Ascending aorta (tissue), 2 donors: ENCODE data around the gene TMEM86A. TPM values are rescaled to one million over a fixed set of nuclear protein-coding genes. Genes with fewer than 3 reads are reported as not detected.

Experiments used
- DNase-seq, 2 donors: peaks; one replicate each; pipeline ENCODE4 v3.0.0-alpha.2; 2019; ENCODE audit warnings: low spot score in 2 of 2
- H3K27ac ChIP-seq, 2 donors: fragments of 200-600 bp; sonication (generic); one replicate each; pipeline ENCODE4 v1.5.1; 2016 to 2017; ENCODE audit warnings: mild to moderate bottlenecking in 1 of 2
- H3K27me3 ChIP-seq: fragments of 200-600 bp; sonication (generic); one replicate; pipeline ENCODE4 v1.5.1; 2017
- H3K36me3 ChIP-seq, 2 donors: fragments of 200-600 bp; sonication (generic); one replicate each; pipeline ENCODE4 v1.5.1; 2016
- H3K4me1 ChIP-seq, 2 donors: fragments of 200-600 bp; sonication (generic); one replicate each; pipeline ENCODE4 v1.5.1; 2016 to 2017; ENCODE audit warnings: mild to moderate bottlenecking in 1 of 2
- H3K4me3 ChIP-seq, 2 donors: fragments of 200-600 bp; sonication (generic); one replicate each; pipeline ENCODE4 v1.5.1; 2016 to 2017; ENCODE audit warnings: mild to moderate bottlenecking in 1 of 2
- H3K9me3 ChIP-seq, 2 donors: fragments of 200-600 bp; sonication (generic); one replicate each; pipeline ENCODE4 v1.5.1; 2016
- intact Hi-C: fragments of 100-400 bp; cut with DNase I; formaldehyde crosslinking; loops from one replicate; pipeline ENCODE4 v1.15.1; 2023
- total RNA-seq: library from RNA; depleted of rRNA; stranded (reverse); fragments of >200 nt; gene quantifications from one replicate; pipeline ENCODE4 v1.1.0, GENCODE V29; 2016
- TF ChIP-seq, protein P1 (sequence below), 3 experiments: fragments of 200-600 bp in 2 of 3; fragments of 450-650 bp in 1 of 3; sonication (generic) in 2 of 3; IDR thresholded peaks; one replicate each; pipeline ENCODE4 v1.5.1; 2016 to 2019; ENCODE audit warnings: antibody characterized with exemption in 3 of 3, mild to moderate bottlenecking in 1 of 3, moderate library complexity in 1 of 3

The TMEM86A gene
- total RNA-seq, 1 donor from 2014 or later: 4.8 TPM

DNA sequence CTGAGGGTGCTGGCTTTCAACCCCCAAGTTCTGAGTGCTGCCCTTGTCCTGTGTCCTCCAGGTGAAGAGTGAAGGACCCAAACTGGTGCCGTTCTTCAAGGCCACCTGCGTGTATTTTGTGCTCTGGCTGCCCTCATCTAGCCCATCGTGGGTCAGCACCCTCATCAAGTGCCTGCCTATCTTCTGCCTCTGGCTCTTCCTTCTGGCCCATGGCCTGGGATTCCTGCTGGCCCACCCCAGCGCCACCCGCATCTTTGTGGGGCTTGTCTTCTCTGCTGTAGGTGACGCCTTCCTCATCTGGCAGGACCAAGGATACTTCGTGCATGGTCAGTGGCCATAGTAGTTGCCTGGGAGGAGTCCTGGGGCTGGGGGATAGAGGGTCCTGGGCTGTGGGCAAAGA, 2.3 kb downstream of the TMEM86A start:
- TF ChIP-seq, protein P1, sequence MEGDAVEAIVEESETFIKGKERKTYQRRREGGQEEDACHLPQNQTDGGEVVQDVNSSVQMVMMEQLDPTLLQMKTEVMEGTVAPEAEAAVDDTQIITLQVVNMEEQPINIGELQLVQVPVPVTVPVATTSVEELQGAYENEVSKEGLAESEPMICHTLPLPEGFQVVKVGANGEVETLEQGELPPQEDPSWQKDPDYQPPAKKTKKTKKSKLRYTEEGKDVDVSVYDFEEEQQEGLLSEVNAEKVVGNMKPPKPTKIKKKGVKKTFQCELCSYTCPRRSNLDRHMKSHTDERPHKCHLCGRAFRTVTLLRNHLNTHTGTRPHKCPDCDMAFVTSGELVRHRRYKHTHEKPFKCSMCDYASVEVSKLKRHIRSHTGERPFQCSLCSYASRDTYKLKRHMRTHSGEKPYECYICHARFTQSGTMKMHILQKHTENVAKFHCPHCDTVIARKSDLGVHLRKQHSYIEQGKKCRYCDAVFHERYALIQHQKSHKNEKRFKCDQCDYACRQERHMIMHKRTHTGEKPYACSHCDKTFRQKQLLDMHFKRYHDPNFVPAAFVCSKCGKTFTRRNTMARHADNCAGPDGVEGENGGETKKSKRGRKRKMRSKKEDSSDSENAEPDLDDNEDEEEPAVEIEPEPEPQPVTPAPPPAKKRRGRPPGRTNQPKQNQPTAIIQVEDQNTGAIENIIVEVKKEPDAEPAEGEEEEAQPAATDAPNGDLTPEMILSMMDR (IDR thresholded peaks at IDR 0.05): no peak
- Histone ChIP-seq H3K4me1 (peaks cover 0 to 5% of the 10 kb centered on the region in 2 donors), H3K4me3 (no peak overlapping the region), H3K27me3 (no peaks in the 10 kb centered on the region), H3K9me3 (no peaks in the 10 kb centered on the region), H3K36me3 (peaks cover 5 to 7% of the 10 kb centered on the region in 2 donors), H3K27ac (no peak overlapping the region)
- DNase-seq: no peak
- intact Hi-C loops: loop anchor here (10.0 kb wide), 3 partner anchors 376 to 1966 kb away; partner anchors contain the start of genes C11orf58, GTF2H1, HPS5 and HTATIP2

DNA sequence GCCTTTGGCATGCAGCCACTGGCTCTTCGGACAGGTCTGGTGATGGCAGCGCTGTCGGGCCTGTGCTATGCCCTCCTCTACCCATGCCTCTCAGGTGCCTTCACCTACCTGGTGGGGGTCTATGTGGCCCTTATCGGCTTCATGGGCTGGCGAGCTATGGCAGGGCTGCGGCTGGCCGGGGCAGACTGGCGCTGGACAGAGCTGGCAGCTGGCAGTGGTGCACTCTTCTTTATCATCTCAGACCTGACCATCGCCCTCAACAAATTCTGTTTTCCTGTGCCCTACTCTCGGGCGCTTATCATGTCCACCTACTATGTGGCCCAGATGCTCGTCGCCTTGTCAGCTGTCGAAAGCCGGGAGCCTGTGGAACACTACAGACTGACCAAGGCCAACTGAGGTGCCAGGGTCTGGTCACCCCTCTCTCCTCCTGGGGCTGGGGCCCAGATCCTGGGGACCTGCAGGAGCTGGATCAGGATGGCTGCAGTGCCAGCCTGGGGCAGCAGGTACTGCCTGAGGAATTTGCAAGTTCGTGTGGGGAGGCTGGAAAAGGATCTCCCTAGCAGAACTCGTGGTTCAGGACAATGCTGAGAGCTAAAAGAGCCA, 3.1 kb downstream of the TMEM86A start:
- TF ChIP-seq, protein P1 (IDR thresholded peaks at IDR 0.05): no peak
- H3K27ac ChIP-seq: no peak overlapping the region
- no peak for DNase-seq
- H3K4me1 ChIP-seq: peaks cover 0 to 5% of the 10 kb centered on the region in 2 donors
- H3K36me3 ChIP-seq: peaks cover 5 to 7% of the 10 kb centered on the region in 2 donors
- intact Hi-C loops: loop anchor here (10.0 kb wide), 3 partner anchors 377 to 1967 kb away; partner anchors contain the start of genes C11orf58, GTF2H1, HPS5 and HTATIP2
- no peaks in the 10 kb centered on the region for H3K27me3 ChIP-seq
- H3K4me3 ChIP-seq: no peak overlapping the region
- no peaks in the 10 kb centered on the region for H3K9me3 ChIP-seq

DNA sequence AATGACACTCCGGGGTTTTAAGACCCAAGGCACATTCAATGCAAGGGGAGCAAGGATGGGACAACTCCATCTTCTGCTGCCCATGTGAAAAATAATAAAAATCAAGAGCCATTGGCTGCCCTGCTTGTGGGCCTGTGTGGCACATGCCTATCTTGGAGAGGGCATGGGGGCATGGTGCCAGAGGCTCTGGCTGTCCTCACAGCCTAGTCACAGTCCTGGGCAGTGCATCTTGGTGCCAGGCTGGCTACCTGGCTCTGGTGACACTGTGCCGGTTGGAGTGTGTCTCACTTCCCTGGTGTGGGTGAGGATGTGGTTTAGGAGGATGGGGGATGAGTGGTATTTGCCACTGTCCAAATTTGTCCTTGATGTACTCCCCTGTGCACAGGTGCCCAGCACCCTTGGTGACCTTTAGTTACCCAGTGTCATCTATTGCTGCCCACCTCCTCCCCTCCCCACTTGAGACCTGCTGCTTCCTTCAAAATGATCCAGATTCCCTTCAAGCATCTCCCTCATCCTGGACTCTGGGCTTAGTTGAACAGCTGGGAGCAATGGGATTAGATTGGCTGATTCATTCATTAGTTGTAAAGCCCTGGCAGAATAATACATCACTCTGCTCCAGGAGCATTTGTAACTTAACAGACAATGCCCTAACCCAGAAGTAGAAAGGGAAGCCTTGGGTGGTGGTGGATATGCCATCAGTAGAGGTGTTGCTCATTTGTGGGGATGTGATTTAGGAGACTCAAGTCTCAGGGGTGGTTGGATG, 4.6 kb downstream of the TMEM86A start:
- intact Hi-C loops: loop anchor here (10.0 kb wide), 3 partner anchors 378 to 1968 kb away; partner anchors contain the start of genes C11orf58, GTF2H1, HPS5 and HTATIP2
- DNase-seq: no peak
- no peak overlapping the region for H3K27ac ChIP-seq
- H3K4me1 ChIP-seq: peaks cover 0 to 5% of the 10 kb centered on the region in 2 donors
- TF ChIP-seq, protein P1 (IDR thresholded peaks at IDR 0.05): no peak
- H3K36me3 ChIP-seq: peaks cover 5 to 7% of the 10 kb centered on the region in 2 donors
- H3K27me3 ChIP-seq: no peaks in the 10 kb centered on the region
- H3K4me3 ChIP-seq: no peak overlapping the region
- no peaks in the 10 kb centered on the region for H3K9me3 ChIP-seq

DNA sequence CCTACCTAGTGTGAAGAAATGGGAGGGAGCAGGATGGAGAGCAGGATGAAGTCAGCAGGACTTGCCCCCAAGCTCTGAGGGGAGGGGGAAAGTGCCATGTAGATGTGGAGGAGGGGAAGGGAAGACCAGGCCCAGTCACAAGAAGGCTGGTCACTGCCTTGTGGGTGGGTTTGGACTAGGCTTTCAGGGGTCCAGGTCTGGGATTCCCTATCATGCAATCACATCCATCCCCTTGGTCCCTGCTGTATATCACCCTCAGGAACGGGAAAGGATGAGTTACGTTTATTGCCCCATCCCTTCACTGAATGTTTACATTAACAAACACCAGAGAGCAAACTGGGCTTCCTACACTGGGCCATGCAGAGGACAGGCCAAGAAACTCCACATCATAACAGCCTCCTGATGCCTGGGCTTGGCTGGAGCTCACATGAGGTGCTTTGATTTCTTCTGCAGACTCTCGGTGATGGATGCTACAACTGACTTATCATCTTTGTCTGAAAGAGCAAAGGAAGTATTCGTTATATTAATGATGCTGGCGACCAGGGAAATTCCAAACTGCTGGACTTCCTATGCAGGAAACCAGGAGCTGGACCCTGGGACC, 5.6 kb downstream of the TMEM86A start:
- Histone ChIP-seq H3K9me3 (no peaks in the 10 kb centered on the region), H3K4me1 (peaks cover 0 to 5% of the 10 kb centered on the region in 2 donors), H3K36me3 (peaks cover 5 to 7% of the 10 kb centered on the region in 2 donors), H3K27me3 (no peaks in the 10 kb centered on the region), H3K4me3 (no peak overlapping the region), H3K27ac (no peak overlapping the region)
- intact Hi-C loops: loop anchor here (10.0 kb wide), 3 partner anchors 379 to 1969 kb away; partner anchors contain the start of genes C11orf58, GTF2H1, HPS5 and HTATIP2
- DNase-seq: no peak
- TF ChIP-seq, protein P1 (IDR thresholded peaks at IDR 0.05): no peak

DNA sequence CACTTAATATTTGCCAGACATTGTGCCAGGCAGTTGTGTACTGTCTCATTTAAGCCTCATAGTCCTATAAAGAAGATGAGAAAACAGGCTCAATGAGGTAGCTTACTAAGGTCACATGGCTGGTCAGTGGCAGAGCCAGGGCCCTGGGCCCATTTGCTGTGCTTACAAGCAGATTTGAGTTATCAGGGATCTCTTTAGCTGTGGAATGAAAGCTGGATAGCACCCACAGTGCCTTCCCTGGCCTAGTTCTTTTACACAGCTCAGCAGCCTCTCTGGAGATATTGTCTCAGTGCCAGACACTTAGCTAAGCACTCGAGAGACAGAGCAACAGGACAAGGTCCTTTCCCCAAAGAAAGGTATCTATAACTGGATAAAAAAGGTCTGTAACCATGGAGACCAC, 6.1 kb downstream of the TMEM86A start:
- intact Hi-C loops: loop anchor here (5.0 to 10.0 kb wide), 4 partner anchors 380 to 1970 kb away; partner anchors contain the start of genes C11orf58, GTF2H1, HPS5 and HTATIP2
- Histone ChIP-seq H3K4me3 (no peak overlapping the region), H3K36me3 (peaks cover 5 to 7% of the 10 kb centered on the region in 2 donors), H3K27me3 (no peaks in the 10 kb centered on the region), H3K27ac (no peak overlapping the region), H3K4me1 (peaks cover 0 to under 1% of the 10 kb centered on the region in 2 donors), H3K9me3 (no peaks in the 10 kb centered on the region)
- no peak for DNase-seq
- TF ChIP-seq, protein P1 (IDR thresholded peaks at IDR 0.05): no peak
